Activated T-helper 17 cell treated with anti-CD3 and anti-CD28 coated beads, Interleukin-2, amount 50 U/mL, for 72 hours (primary cell): Measurements from ENCODE around the gene LY6G6F. TPM values are rescaled to one million over a fixed set of nuclear protein-coding genes. Genes with fewer than 3 reads are reported as not detected.
"Not testable (repeated sequence)": the region's sequence is repeated elsewhere in the genome, so short reads cannot be mapped to it uniquely, and the experiment has no call there.

Experiments
- ATAC-seq: fragments of 150-1000 bp; cut with Tn5 transposase; replicated peaks from 2 replicates; pipeline ENCODE4 v1.10.0; 2021; ENCODE audit warnings: mild to moderate bottlenecking, moderate library complexity
- H3K27ac Mint-ChIP-seq: one replicate; pipeline ENCODE4 v1.8.0; 2022; ENCODE audit warnings: mixed read lengths
- H3K27me3 Mint-ChIP-seq: one replicate; pipeline ENCODE4 v1.8.0; 2022; ENCODE audit warnings: mixed read lengths
- H3K36me3 Mint-ChIP-seq: one replicate; pipeline ENCODE4 v1.8.0; 2022; ENCODE audit warnings: low read depth, mild to moderate bottlenecking, mixed read lengths
- H3K4me1 Mint-ChIP-seq: one replicate; pipeline ENCODE4 v1.8.0; 2022; ENCODE audit warnings: mixed read lengths
- H3K4me3 Mint-ChIP-seq: one replicate; pipeline ENCODE4 v1.8.0; 2022; ENCODE audit warnings: mild to moderate bottlenecking, mixed read lengths
- H3K9me3 Mint-ChIP-seq: one replicate; pipeline ENCODE4 v1.8.0; 2022; ENCODE audit warnings: mixed read lengths
- total RNA-seq, 2 donors: library from RNA; stranded (reverse); gene quantifications; one replicate each; pipeline ENCODE4 v1.2.3, GENCODE V29; 2022

The LY6G6F gene
- total RNA-seq, 2 donors from 2014 or later = not detected

DNA sequence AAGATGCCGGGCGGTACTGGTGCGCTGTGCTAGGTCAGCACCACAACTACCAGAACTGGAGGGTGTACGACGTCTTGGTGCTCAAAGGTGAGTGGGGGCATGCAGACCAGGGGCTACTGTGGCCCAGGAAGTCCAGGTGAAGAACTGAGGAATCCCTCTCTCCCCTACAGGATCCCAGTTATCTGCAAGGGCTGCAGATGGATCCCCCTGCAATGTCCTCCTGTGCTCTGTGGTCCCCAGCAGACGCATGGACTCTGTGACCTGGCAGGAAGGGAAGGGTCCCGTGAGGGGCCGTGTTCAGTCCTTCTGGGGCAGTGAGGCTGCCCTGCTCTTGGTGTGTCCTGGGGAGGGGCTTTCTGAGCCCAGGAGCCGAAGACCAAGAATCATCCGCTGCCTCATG lies 1.0 kb downstream of the LY6G6F start:
- Mint-ChIP-seq H3K36me3 (no peaks in the 10 kb centered on the region), H3K27ac (no peak overlapping the region), H3K9me3 (no peaks in the 10 kb centered on the region), H3K27me3 (no peaks in the 10 kb centered on the region), H3K4me3 (no peak overlapping the region), H3K4me1 (peaks cover 10% of the 10 kb centered on the region)
- no peak for ATAC-seq

GRCh38 chr6:31708224-31708623 lies 1.6 kb downstream of the LY6G6F start:
- no peaks in the 10 kb centered on the region for H3K27me3 Mint-ChIP-seq
- H3K36me3 Mint-ChIP-seq = no peaks in the 10 kb centered on the region
- no peak overlapping the region for H3K27ac Mint-ChIP-seq
- H3K9me3 Mint-ChIP-seq = no peaks in the 10 kb centered on the region
- no peak overlapping the region for H3K4me3 Mint-ChIP-seq
- ATAC-seq = no peak
- H3K4me1 Mint-ChIP-seq = peaks cover 9% of the 10 kb centered on the region

- not testable (repeated sequence) for H3K9me3 Mint-ChIP-seq, H3K27me3 Mint-ChIP-seq, H3K4me3 Mint-ChIP-seq, H3K27ac Mint-ChIP-seq, H3K4me1 Mint-ChIP-seq, H3K36me3 Mint-ChIP-seq, ATAC-seq
Observed at GRCh38 chr6:31709157-31709556, 2.5 kb downstream of the LY6G6F start.

DNA sequence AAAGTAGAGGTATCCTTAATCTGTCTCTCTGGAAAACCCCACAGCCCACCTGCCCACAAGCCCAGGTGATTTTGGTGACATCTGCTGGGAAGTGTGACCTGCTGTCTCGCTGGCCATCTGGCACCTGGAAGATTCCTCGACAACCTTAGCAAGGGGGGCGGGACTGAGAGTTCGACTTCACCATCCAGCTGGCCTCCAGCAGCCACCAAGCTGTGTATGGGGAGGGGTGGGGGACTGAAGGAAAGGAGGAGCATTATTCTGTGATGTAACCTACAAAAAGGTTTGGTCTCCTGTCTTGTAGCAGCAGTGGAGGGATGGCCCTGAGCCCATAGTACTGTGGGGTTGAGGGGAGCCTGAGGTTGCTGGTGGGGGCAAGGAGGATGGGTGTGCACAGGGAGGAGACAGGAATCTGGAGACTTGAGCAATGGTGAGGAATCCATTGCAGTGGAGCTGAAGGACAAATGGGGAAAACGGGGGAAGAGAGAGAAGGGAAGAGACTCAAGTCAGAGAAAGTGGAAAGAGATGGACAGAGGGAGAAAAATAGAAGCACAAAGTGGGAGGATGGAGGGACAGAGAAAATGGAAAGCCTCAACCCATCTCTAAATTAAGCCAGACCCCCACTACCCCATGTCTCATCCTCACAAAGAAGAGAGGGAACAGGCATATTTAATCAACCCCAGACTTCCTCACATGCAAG lies 4.0 kb downstream of the LY6G6F start:
- Mint-ChIP-seq H3K27me3 (no peaks in the 10 kb centered on the region), H3K4me1 (peaks cover 5% of the 10 kb centered on the region), H3K9me3 (no peaks in the 10 kb centered on the region), H3K36me3 (no peaks in the 10 kb centered on the region), H3K4me3 (no peak overlapping the region), H3K27ac (peak overlapping the region; percentile 47)
- ATAC-seq = no peak

DNA sequence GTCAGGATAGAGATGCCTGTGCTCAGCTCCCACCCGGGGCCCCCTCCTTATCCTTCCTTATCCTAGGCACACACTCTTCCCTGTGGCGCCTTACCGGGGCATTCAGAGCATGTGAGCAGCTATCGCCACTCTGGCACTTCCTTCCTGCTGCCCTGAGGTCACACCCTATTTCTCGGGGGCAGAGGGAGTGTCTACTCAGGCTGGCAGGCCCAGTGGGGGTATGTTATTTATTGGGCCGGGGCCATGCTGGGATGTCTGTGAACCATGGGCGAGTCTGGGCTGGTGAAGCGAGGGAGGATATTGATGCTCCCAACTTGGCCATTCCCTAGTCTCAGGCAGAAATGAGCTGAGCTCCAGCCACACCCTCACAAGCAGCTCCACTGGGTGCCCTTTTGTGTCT lies 4.6 kb downstream of the LY6G6F start:
- no peak for ATAC-seq
- Mint-ChIP-seq H3K36me3 (no peaks in the 10 kb centered on the region), H3K27ac (peak overlapping the region; percentile 47), H3K4me3 (no peak overlapping the region), H3K27me3 (no peaks in the 10 kb centered on the region), H3K4me1 (peaks cover 5% of the 10 kb centered on the region), H3K9me3 (no peaks in the 10 kb centered on the region)

DNA sequence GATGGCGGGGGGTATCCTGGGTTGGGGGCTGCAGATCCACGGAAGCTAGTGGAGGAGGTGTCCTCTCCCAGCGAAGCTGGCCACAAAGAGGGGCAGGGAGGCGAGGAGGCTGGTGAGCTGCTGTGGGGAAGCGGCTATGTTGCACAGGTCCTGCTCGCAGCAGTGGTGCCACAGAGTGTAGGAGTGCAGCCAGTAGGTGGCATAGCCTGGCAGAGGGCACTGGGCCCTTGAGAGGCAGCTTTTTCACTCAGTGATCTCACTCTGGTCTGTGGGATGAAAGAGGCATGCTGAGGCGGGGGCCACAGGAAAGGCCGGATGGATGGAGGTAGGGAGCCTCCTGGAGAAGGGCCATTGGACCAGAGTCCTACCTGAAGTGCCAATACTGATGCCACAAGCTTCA lies 5.6 kb downstream of the LY6G6F start:
- H3K4me3 Mint-ChIP-seq = no peak overlapping the region
- H3K4me1 Mint-ChIP-seq = peaks cover 5% of the 10 kb centered on the region
- no peaks in the 10 kb centered on the region for H3K9me3 Mint-ChIP-seq
- H3K36me3 Mint-ChIP-seq = no peaks in the 10 kb centered on the region
- ATAC-seq = no peak
- H3K27me3 Mint-ChIP-seq = no peaks in the 10 kb centered on the region
- H3K27ac Mint-ChIP-seq = peak overlapping the region; percentile 38

GRCh38 chr6:31713465-31713864 lies 6.8 kb downstream of the LY6G6F start:
- Mint-ChIP-seq H3K9me3 (no peaks in the 10 kb centered on the region), H3K27ac (no peak overlapping the region), H3K4me3 (no peak overlapping the region), H3K27me3 (no peaks in the 10 kb centered on the region), H3K36me3 (no peaks in the 10 kb centered on the region), H3K4me1 (peaks cover 5% of the 10 kb centered on the region)
- no peak for ATAC-seq

GRCh38 chr6:31713991-31714684 lies 7.5 kb downstream of the LY6G6F start:
- no peaks in the 10 kb centered on the region for H3K9me3 Mint-ChIP-seq
- H3K27me3 Mint-ChIP-seq = no peaks in the 10 kb centered on the region
- no peak for ATAC-seq
- no peak overlapping the region for H3K27ac Mint-ChIP-seq
- H3K4me1 Mint-ChIP-seq = peaks cover 5% of the 10 kb centered on the region
- H3K4me3 Mint-ChIP-seq = no peak overlapping the region
- H3K36me3 Mint-ChIP-seq = no peaks in the 10 kb centered on the region

DNA sequence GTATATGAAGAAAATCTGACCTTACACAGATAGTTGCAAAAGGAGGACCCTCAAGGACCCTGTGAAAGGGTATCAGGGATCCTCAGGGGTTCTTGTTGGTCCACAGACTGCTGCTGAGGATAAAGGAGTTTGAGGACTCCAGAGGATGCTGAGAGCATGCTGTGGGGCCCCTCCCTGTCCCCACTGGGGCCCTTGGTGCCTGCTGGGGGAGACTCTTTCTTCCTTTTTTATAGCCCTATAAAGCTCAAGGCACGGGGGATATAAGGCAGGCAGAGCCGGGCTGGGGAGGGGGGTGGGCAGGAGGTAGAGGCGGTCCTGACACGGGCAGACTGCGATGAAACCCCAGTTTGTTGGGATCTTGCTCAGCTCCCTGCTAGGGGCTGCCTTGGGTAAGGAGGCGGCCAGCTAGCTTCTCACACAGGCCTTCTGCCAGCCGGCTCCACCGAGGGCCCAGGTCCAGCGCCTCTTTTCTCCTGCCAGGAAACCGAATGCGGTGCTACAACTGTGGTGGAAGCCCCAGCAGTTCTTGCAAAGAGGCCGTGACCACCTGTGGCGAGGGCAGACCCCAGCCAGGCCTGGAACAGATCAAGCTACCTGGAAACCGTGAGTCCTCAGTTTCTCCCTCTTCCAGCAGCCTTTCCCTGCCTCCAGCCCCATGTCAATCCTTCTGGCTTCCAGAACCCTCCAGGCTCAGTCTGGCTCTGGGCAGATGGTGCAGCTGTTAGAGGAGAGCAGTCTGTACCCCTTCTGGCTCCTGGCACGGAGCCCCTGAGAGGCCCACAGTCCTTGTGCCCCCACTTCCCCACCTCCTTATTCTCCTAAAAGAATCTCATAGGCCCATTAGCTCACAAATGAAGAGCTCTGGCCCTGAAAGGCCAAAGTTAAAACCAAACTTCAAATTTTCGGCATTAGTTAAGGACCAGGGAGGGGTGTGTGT lies 8.6 kb downstream of the LY6G6F start, which contains the start of gene LY6G6D:
Gene LY6G6D, plus strand, starts transcription at position 327 of the 937 bp plus-strand sequence. Its CDS starts 8 bp downstream, at position 335.
- H3K9me3 Mint-ChIP-seq = no peaks in the 10 kb centered on the region
- peaks cover 5% of the 10 kb centered on the region for H3K4me1 Mint-ChIP-seq
- H3K36me3 Mint-ChIP-seq = no peaks in the 10 kb centered on the region
- H3K27ac Mint-ChIP-seq = no peak within 1 kb of the TSS
- no peaks in the 10 kb centered on the region for H3K27me3 Mint-ChIP-seq
- no peak within 1 kb of the TSS for H3K4me3 Mint-ChIP-seq
- ATAC-seq = no peak

GRCh38 chr6:31717499-31718222 lies 11.0 kb downstream of the LY6G6F start:
- Mint-ChIP-seq H3K36me3 (no peaks in the 10 kb centered on the region), H3K27me3 (no peaks in the 10 kb centered on the region), H3K4me1 (peaks cover 5% of the 10 kb centered on the region), H3K27ac (no peak overlapping the region), H3K9me3 (no peaks in the 10 kb centered on the region), H3K4me3 (no peak overlapping the region)
- ATAC-seq = no peak

- no peak for ATAC-seq
- Mint-ChIP-seq H3K4me3 (no peak overlapping the region), H3K27ac (peak overlapping the region; percentile 50), H3K36me3 (no peaks in the 10 kb centered on the region), H3K9me3 (no peaks in the 10 kb centered on the region), H3K27me3 (no peaks in the 10 kb centered on the region), H3K4me1 (peaks cover 5% of the 10 kb centered on the region)
Observed at GRCh38 chr6:31718265-31718664, 11.6 kb downstream of the LY6G6F start.

GRCh38 chr6:31719001-31719400 lies 12.3 kb downstream of the LY6G6F start:
- Mint-ChIP-seq H3K4me1 (peaks cover 5% of the 10 kb centered on the region), H3K27me3 (no peaks in the 10 kb centered on the region), H3K4me3 (no peak overlapping the region), H3K36me3 (no peaks in the 10 kb centered on the region), H3K9me3 (no peaks in the 10 kb centered on the region), H3K27ac (peak overlapping the region; percentile 50)
- ATAC-seq = no peak

GRCh38 chr6:31720196-31720770 lies 13.6 kb downstream of the LY6G6F start:
- no peak overlapping the region for H3K4me3 Mint-ChIP-seq
- H3K9me3 Mint-ChIP-seq = no peaks in the 10 kb centered on the region
- no peaks in the 10 kb centered on the region for H3K27me3 Mint-ChIP-seq
- H3K27ac Mint-ChIP-seq = no peak overlapping the region
- H3K4me1 Mint-ChIP-seq = peaks cover 5% of the 10 kb centered on the region
- no peaks in the 10 kb centered on the region for H3K36me3 Mint-ChIP-seq
- ATAC-seq = no peak
